K562 (cell line): ENCODE results near the gene KCNB1. TPM values are rescaled to one million over a fixed set of nuclear protein-coding genes. Genes with fewer than 3 reads are reported as not detected.
A peak's percentile ranks its signal among the peaks of the same experiment; 100 is the strongest.

ENCODE experiments used
- ATAC-seq: fragments of 200-7000 bp; cut with Tn5 transposase; 3 replicates; pipeline ENCODE4 v1.9.1; 2020; ENCODE audit warnings: moderate library complexity
- BruUV-seq: library from RNA; stranded (reverse); fragments of 400-500 nt; replicated peaks from 2 replicates; lab custom pipeline; 2021; lab: Mats Ljungman, UMichigan
- CTCF ChIA-PET: fragments of 300-600 bp; formaldehyde crosslinking; extraction: SDS; loops from one replicate; lab custom pipeline; 2021; ENCODE audit warnings: low intra/inter-chr PET ratio; lab: Yijun Ruan, JAX
- POLR2A ChIA-PET: fragments of 300-600, 350-650 bp; sonication (Branson Sonifier 250); formaldehyde crosslinking; extraction: SDS; loops from one replicate; lab custom pipeline; 2021; ENCODE audit warnings: antibody characterized with exemption, inconsistent platforms; lab: Yijun Ruan, JAX
- DNase-seq, 4 experiments: peaks; one replicate each; pipeline versions ENCODE4 v3.0.0 to v3.0.0-alpha.2; 2011 to 2018; ENCODE audit warnings: low spot score in 3 of 4, mixed read lengths in 3 of 4; ENCODE audit errors: extremely low read depth in 1 of 4
- FAIRE-seq: peaks from 2 replicates; lab custom pipeline; 2011; peaks lifted over from hg19 to GRCh38; lab: Jason Lieb, UNC
- H2AFZ ChIP-seq: 2 replicates; pipeline ENCODE4 v1.6.0; 2011; ENCODE audit warnings: low read depth, low read length, control low read depth, inconsistent platforms
- H3K27ac ChIP-seq: fragments of 200-600 bp; 3 replicates; pipeline ENCODE4 v1.8.0; 2011; ENCODE audit warnings: low read depth, mild to moderate bottlenecking, control low read depth, inconsistent platforms, low read length, moderate library complexity, mixed read lengths; ENCODE audit errors: extremely low read depth
- H3K27me3 ChIP-seq, 2 experiments: fragments of 300-600 bp in 1 of 2; 2 replicates in 1 of 2; 3 replicates in 1 of 2; pipeline versions ENCODE4 v1.6.0 to v1.8.0; 2011; ENCODE audit warnings: inconsistent platforms in 2 of 2, low read length in 2 of 2, mild to moderate bottlenecking in 1 of 2, mixed read lengths in 1 of 2, moderate library complexity in 1 of 2; ENCODE audit not compliant: control insufficient read depth in 2 of 2, insufficient read depth in 2 of 2
- H3K36me3 ChIP-seq: fragments of 300-600 bp; 3 replicates; pipeline ENCODE4 v1.8.0; 2011; ENCODE audit warnings: mild to moderate bottlenecking, low read length, inconsistent platforms; ENCODE audit not compliant: control insufficient read depth, insufficient read depth
- H3K4me1 ChIP-seq, 2 experiments: fragments of 200-600 bp in 1 of 2; replicated peaks in 1 of 2; 2 replicates in 1 of 2; 3 replicates in 1 of 2; pipeline versions ENCODE4 v1.5.1 to v1.8.0; 2011; ENCODE audit warnings: inconsistent platforms in 2 of 2, low read length in 2 of 2, mild to moderate bottlenecking in 1 of 2, mixed read lengths in 1 of 2, moderate library complexity in 1 of 2; ENCODE audit not compliant: control insufficient read depth in 2 of 2, insufficient read depth in 2 of 2
- H3K4me2 ChIP-seq: 2 replicates; pipeline ENCODE4 v1.6.1; 2011; ENCODE audit warnings: low read length, control low read depth, inconsistent platforms, mixed read lengths; ENCODE audit not compliant: insufficient read depth
- H3K4me3 ChIP-seq: fragments of 200-600 bp; sonication (generic), shearing (Covaris generic); 2 replicates; pipeline ENCODE4 v1.5.1; 2016; ENCODE audit warnings: control low read depth, inconsistent platforms
- H3K79me2 ChIP-seq: fragments of 200-600 bp; 3 replicates; pipeline ENCODE4 v1.8.0; 2011; ENCODE audit warnings: low read length, inconsistent platforms; ENCODE audit not compliant: control insufficient read depth, insufficient read depth
- H3K9ac ChIP-seq, 2 experiments: 2 replicates each; pipeline versions ENCODE4 v1.6.0 to v1.6.1; 2011; ENCODE audit warnings: low read depth in 2 of 2, low read length in 2 of 2, control low read depth in 1 of 2, inconsistent platforms in 1 of 2, mild to moderate bottlenecking in 1 of 2, mixed read lengths in 1 of 2; ENCODE audit not compliant: insufficient read depth in 1 of 2
- H3K9me1 ChIP-seq: one replicate; pipeline ENCODE4 v1.6.0; 2011; ENCODE audit warnings: inconsistent platforms, mild to moderate bottlenecking, low read length, moderate library complexity; ENCODE audit not compliant: control insufficient read depth, insufficient read depth
- H3K9me3 ChIP-seq: replicated peaks from 2 replicates; pipeline ENCODE4 v1.5.1; 2011; ENCODE audit warnings: low read depth, low read length, inconsistent platforms; ENCODE audit not compliant: control insufficient read depth, insufficient read depth
- H4K20me1 ChIP-seq: replicated peaks from 2 replicates; pipeline ENCODE4 v1.6.1; 2011; ENCODE audit warnings: low read length, inconsistent platforms, mixed read lengths; ENCODE audit not compliant: control insufficient read depth, insufficient read depth
- PCBP2 ChIP-seq: fragments of 200-400 bp; formaldehyde crosslinking; IDR thresholded peaks from 2 replicates; pipeline ENCODE4 v1.6.1; 2018; ENCODE audit warnings: low read length, low read depth, mild to moderate bottlenecking, moderate library complexity; ENCODE audit not compliant: poor library complexity, severe bottlenecking
- RFX1 ChIP-seq: fragments of 450-650 bp; IDR thresholded peaks from 2 replicates; pipeline ENCODE4 v1.6.1; 2016; ENCODE audit warnings: mild to moderate bottlenecking, moderate library complexity
- TFAM ChIP-seq: fragments of 250-450 bp; sonication (Bioruptor Pico); conservative IDR thresholded peaks from 2 replicates; pipeline ENCODE4 v1.5.0; 2021; ENCODE audit warnings: mild to moderate bottlenecking, moderate library complexity
- THAP7 ChIP-seq: fragments of 250-450 bp; sonication (Bioruptor Pico); IDR thresholded peaks from 2 replicates; pipeline ENCODE4 v1.5.0; 2021
- USF2 ChIP-seq: sonication (generic); formaldehyde crosslinking; IDR thresholded peaks from 2 replicates; pipeline ENCODE4 v1.5.0; 2020; ENCODE audit warnings: missing genetic modification reagents
- ZKSCAN3 ChIP-seq: fragments of 250-450 bp; sonication (Bioruptor Pico); IDR thresholded peaks from 2 replicates; pipeline ENCODE4 v1.4.0; 2020
- ZNF384 ChIP-seq: IDR thresholded peaks from 2 replicates; pipeline ENCODE4 v1.6.1; 2012; ENCODE audit warnings: low read depth, low read length, improper control_type of control experiment
- whole genome bisulfite sequencing: fragments of 100-300 bp; shearing (Covaris generic); methylation state at CpG from one replicate; pipeline ENCODE4 v1.1.6; 2016; ENCODE audit warnings: low coverage, mixed read lengths; ENCODE audit not compliant: insufficient coverage; ENCODE audit errors: missing lambda C conversion rate; 5-methylcytosine and 5-hydroxymethylcytosine counted together
- in situ Hi-C: fragments of 300-500 bp; cut with MboI; formaldehyde crosslinking; loops from 4 replicates; pipeline ENCODE4 v1.15.0; 2018; ENCODE audit warnings: inconsistent platforms, mixed read lengths
- intact Hi-C: fragments of 100-400 bp; cut with micrococcal nuclease; formaldehyde crosslinking; loops from 2 replicates; pipeline ENCODE4 v1.14.2; 2022
- polyA plus RNA-seq, 8 experiments: library from polyadenylated mRNA; depleted of rRNA in 4 of 8; stranded (reverse) in 5 of 8; unstranded in 3 of 8; fragments of >200 nt; fragmentation: Nextera tagmentation in 2 of 8; fragmentation: Illumina TruSeq in 1 of 8; extraction: Ambion mirVana in 2 of 8; extraction: Trizol in 1 of 8; gene quantifications; 2 replicates each; pipeline versions ENCODE4 v1.2.1 to v1.2.3, GENCODE V29; 2011 to 2014; ENCODE audit warnings: inconsistent platforms in 1 of 8, missing spikeins in 1 of 8
- total RNA-seq, 7 experiments: library from RNA; depleted of rRNA in 6 of 7; stranded (reverse); fragments of >200 nt in 6 of 7; fragmentation: Illumina TruSeq in 2 of 7; extraction: Trizol in 2 of 7; gene quantifications; 2 replicates each; pipeline versions ENCODE4 v1.2.1 to v1.2.3, GENCODE V29; 2011 to 2021; ENCODE audit warnings: low replicate concordance in 1 of 7

KCNB1 gene
- total and polyA plus RNA-seq, 9 of the 15 experiments (the other 6 are each of a cell fraction or from before 2014, with no cell fraction given) = 0.01 to 0.06 TPM; not detected in 7

DNA sequence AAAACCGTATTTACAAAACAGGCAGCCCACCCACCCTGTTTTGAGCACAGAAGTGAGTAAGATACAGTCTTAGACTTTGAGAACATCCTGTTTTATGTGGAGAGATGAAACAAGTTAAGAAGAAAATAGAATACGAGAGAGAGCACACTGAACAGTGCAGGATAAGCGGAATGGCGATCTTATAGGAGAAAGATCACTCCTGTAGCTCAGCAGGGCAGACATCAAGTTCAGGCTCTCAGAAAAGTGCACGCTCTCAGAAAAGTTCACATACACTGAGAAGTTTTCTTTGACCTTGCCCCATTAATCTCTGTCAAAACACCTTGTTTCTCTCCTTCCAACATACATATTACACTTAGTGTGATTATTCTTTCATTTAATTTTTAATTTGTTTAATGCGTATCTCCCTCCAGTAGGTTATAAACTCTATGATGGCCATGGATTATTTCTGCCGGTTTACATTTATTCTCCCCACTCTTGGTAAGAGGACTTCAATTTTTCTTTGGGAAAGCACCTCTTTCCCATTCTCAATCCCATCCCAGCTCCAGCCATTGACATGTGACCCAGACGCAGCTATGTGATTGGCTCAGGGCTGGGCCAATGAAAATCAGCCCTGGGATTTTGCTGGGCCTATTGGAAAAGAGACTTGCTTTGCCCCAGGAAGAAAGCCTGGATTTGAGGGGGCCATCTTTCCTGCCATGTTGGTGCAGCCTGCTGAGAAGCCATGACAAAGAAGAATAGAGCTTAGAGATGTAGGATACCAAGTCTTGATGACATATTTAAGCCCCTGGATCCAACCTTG, 16.2 kb downstream of the KCNB1 start (continued):
- TF ChIP-seq USF2 (CRISPR knock-in tag) = peak; percentile 82

- DNase-seq (no peak), ATAC-seq (no peak), FAIRE-seq (no peak)
- H3K4me2 ChIP-seq = no peak overlapping the region
- H3K27ac ChIP-seq = no peak overlapping the region
- 3% methylated on average over 7 of the region's 7 CpGs for WGBS
- no peak overlapping the region for H2AFZ ChIP-seq
- no peak overlapping the region for H3K4me3 ChIP-seq
- H3K9ac ChIP-seq = no peak overlapping the region
- H3K36me3 ChIP-seq = no peaks in the 10 kb centered on the region
- H3K9me1 ChIP-seq = no peaks in the 10 kb centered on the region
- no peaks in the 10 kb centered on the region for H3K9me3 ChIP-seq
- intact Hi-C loops (no loop called here), in situ Hi-C loops (no loop called here)
- H3K27me3 ChIP-seq = peaks cover 9 to 49% of the 10 kb centered on the region in 2 experiments
- no peaks in the 10 kb centered on the region for H3K79me2 ChIP-seq
- H3K4me1 ChIP-seq = no peaks in the 10 kb centered on the region
- CTCF ChIA-PET = no interaction called here
- no peak for TF ChIP-seq TFAM
- no peak for TF ChIP-seq ZNF384
- TF ChIP-seq RFX1 = no peak
- no peak for TF ChIP-seq PCBP2
- TF ChIP-seq ZKSCAN3 (CRISPR knock-in tag) = no peak
- TF ChIP-seq THAP7 (CRISPR knock-in tag) = no peak
- no TSS peak for BruUV-seq
- H4K20me1 ChIP-seq = no peaks in the 10 kb centered on the region
- POLR2A ChIA-PET = no interaction called here
These were observed 17.9 kb downstream of the KCNB1 start for GRCh38 chr20:49464556-49464955.
